Measurements from ENCODE around the gene GART.
A peak's percentile ranks its signal among the peaks of the same experiment; 100 is the strongest.
"Not testable (repeated sequence)": the region's sequence is repeated elsewhere in the genome, so short reads cannot be mapped to it uniquely, and the experiment has no call there.

GART gene

DNA sequence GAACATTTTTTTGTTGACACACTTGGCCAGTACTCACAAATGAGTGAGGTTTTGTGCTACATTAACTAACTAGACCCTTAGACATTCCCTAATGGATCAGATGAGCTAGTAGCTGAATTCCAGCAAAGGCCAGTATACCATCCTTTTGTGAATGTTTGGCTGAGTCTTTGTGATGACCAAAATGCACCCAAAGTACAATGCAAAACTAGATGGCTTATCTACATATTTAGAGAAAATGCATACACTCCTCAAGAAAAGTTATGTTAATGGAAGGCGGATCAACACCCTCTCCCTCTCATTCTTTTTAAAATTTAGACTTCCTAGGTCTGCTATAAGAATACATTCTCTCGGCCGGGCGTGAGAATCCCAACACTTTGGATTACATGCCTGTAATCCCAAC, 30.3 kb downstream of the GART start:
- DNase-seq, result no peak

DNA sequence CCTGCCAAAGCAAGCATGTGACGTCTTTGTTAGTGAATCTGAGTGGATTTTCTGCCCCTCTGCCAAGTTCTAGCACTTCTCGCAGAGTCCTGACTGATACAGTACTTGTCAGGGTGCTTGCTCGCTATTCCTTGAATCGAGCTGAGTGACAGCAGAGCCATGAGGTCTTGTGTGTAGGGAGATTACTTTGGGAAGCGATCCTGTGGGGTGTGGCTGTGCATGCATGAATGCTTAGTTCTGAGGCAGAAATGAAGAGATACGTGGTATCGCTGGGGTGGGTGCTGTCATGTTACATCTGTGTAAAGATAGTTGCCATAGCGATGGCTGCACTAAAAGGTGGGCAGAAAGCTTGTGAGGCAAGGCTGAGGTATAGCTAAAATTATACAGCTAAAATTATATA, 31.1 kb downstream of the GART start:
- no peak for DNase-seq

DNA sequence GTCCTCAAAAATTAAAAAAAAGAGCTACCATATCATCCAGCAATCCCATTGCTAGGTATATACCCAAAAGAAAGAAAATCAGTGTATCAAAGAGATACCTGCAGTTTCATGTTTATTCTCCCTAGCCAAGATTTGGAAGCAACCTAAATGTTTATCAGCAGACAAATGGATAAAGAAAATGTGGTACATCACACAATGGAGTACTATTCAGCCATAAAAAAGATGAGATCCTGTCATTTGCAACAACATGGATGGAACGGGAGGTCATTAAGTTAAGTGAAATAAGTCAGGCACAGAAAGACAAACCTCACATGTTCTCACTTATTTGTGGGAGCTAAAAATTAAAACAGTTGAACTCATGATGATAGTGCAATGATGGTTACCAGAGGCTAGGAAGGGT, 34.9 kb downstream of the GART start:
- DNase-seq, result not testable (repeated sequence)

DNA sequence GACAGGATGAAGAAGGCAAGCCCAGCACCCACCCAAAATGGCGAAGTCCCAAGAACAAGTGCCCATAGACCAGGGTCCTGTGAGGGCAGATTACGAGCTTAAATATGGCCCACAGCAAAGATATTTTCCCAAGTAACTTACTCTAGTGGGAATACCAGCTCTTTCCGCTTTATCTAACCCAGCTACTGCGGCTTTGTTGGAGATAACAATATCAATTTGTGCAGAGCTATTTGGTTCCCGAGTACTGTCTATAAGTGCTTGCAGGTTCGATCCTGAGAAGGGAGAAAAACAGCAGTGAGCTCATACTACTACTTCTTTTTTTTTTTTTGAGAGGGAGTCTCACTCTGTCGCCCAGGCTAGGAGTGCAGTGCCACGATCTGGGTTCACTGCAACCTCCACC, 36.1 kb downstream of the GART start:
- no peak for DNase-seq

DNA sequence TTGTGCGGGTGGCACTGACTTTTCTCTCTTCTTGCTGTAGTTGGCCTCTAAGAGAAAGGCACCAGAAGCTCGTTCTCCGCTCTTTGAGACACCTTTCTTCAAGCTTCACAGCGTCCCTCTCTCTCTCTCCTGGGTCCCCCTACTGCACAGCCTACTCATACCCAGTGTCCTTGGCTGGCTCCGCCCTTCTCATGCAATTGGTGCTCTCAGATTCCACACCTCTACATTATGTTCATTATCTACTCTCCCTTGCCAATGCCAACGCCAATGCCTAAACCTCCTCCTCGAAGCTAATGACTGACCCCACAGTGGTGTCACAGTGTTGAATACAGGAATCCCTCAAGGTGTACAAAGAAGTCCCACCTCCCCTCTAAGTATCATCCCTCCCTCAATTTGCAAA, 45.6 kb downstream of the GART start:
- DNase-seq, result no peak

DNA sequence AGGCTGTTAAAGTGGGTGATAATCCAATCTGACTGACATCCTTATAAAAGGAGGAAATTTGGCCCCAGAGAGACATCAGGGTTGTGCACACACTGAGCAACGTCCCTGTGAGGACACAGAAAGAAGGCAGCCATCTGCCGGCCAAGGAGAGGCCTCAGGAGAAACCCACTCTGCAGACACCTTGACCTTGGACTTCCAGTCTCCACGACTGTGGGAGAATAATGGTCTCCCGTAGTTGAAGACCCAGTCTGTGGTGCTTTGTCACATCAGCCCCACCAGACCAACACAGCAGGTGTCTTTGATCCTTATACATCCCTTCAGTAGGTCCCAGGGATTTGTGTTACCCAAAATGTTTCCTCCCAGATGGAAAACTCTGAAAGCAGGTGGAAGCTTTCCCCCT, 46.2 kb downstream of the GART start:
- DNase-seq, result no peak

DNA sequence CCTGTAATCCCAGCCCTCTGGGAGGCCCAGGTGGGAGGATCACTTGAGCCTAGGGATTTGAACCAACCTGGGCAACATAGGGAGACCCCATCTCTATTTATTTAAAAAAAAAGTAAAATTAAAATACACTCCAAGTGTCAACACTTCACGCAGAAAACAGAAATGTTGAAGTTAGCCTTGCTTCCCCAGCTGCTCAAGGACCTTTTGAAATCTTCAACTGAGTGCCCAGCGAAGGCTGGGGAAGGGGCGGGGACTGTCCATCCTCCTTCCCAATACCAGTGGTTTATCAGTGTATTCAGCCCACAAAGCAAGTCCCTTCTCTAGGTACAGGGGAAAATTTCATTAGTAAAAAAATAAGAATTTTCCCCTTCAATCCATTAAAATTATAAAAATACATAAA, 48.2 kb downstream of the GART start:
- DNase-seq, result no peak

DNA sequence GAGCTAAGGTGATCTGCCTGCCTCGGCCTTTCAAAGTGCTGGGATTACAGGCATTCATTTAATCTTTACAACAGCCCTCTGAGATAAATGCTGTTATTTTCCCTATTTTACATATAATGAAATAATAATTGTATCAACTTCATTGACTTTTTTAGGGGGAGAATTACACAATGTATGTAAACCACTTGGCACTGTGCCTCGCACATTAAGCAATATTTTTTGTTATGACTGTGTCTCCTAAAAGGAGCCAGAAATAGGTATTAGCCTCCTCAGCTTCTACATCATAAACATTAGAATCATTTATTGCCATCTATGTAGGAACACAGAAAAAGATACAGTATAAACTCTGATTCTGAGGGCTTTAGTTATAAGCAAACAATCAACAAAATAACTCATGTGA, 49.3 kb downstream of the GART start:
- DNase-seq, result no peak

DNA sequence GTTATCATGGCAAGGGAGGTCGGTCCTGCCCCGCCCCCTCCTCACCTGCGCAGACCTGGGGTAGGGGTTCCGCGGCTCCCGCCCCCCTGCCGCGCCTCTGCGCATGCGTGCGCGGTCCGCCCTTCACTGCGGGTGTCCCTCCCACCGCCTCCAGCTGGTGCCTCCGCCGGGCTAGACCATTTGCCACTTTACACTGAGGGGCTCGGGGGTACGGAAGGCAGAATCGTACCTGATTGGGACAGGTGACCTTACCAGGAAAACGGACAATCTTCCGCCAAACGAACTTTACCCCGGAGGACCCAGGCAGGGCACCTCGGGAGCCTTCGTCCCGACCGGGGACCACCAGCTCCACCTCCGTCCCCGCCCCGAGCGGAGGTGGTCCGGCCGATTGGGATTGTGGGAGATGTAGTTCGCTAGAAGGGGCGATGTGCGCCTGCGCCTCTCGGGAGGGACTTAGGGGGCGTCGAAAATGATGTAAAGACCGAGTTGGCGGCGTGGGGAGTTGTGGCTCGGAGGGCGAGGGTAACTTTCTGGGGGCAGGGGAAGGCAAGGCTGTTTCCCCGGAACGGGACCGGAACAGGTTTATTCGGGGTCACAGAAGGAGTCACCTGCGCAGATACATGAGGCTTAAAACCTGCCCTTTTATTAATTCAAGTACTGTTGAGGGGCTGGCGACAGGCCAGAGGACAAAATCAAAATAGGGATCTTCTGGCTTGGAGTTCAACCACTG, 50.4 kb downstream of the GART start, which contains the start of gene DNAJC28:
Gene DNAJC28, minus strand, starts transcription at position 344 of the 730 bp plus-strand sequence. CDS start 2,323 bp downstream, outside the sequence.
- DNase-seq, result peak; percentile 93

DNA sequence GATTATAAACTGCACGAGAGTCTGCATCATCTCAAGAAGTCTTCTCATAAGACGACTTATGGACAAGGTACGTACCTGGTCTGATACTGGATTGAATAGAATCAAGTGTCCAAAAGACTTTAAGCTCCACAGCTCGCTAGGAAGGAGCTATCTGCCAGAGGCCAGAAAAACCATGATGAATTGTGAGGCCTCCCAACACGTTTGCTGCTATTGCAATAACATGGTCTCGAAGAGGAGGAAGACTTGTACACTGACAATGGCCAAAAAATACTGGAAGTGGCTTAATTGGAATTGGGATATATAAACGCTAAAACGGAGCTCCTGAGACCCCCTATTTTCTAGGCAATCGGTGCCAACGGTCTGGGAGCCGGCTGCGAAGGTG, 50.9 kb downstream of the GART start:
- DNase-seq, result no peak

DNA sequence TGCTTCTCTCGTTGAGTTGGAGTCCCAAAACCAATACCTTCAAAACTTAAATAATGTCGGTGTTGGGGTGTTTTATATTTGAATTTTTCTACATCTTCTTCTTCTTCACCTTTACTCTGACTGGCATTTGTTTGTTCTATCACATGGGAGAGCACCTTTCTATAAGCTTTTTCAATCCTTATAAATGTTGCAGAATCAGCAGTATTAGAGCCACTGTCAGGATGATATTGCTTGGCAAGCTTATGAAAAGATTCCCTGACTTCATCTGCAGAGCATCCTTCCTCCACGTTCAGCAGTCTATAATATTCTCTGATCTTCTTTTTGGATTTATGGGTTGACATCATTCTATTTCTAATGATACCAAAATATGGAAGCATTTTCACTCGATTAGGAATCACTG, 53.0 kb downstream of the GART start:
- DNase-seq, result no peak

DNA sequence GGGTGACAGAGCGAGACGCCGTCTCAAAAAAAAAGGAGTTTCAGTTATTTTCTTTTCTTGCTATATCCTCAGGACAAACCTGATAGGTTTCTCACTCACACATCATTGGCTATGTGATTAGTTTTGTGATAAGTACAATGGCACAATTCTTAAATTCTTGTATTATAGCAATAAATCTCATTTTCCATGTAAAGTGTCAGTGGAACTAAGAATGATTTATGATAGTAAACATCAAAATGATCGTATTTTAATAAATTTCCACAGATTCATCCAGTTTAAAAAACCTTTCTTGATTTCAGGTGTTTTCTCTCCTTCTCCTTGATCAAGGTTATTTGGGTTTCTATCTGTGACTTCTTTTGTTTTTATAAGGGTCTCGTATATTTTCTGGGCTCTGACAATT, 53.9 kb downstream of the GART start:
- DNase-seq, result no peak

DNA sequence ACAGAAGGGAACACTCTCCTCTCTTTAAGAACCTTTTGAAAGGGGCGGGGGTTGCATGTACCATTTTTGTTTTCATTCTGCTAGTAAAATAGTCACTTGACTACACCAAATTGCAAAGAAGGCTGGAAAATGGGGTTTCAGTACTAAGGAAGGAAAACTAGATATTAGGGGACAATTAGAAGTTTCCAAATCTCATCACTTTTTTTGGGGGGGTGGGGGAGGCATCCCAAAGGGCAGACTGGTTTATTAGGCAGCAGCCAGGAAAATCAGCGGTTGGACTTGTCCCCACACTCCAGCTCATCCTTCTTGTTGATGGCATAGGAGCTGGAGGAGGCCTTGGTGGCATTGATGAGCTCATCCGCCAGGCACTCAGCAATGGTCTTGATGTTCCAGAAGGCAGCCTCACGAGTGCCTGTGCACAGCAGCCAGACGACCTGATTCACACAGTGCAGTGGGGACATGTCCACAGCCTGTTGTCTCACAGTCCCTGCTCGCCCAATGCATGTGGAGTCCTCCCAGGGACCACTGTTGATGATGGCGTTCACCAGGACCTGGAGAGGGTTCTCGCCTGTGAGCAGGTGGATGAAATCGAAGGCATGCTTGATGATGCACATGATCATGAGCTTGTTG, 60.5 kb downstream of the GART start:
- DNase-seq, result no peak

DNA sequence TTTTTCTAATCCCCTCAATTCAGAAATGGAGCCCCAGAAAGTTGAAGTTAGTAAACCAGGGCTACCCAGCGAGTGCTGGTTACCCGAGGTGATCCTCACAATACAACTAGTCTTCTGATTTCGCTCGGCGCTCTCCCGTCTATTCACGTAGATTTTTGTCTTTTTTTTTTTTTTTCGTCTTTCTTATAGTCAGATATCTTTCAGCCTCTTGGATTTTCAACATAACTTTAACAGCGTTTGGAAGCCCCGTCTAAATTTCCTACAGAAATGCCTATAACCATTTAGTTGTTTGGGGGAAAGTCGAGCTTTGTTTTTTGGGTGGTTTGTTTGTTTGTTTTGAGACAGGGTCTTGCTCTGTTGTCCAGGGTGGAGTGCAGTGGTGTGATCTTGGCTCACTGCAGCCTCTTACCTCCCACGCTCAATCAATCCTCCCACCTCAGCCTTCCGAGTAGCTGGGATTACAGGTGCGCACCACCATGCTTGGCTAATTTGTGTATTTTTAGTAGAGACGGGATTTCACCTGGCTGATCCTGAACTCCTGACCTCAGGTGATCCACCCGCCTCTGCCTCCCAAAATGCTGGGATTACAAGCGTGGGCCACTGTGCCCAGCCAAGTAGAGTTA, 61.3 kb downstream of the GART start:
- DNase-seq, result no peak

DNA sequence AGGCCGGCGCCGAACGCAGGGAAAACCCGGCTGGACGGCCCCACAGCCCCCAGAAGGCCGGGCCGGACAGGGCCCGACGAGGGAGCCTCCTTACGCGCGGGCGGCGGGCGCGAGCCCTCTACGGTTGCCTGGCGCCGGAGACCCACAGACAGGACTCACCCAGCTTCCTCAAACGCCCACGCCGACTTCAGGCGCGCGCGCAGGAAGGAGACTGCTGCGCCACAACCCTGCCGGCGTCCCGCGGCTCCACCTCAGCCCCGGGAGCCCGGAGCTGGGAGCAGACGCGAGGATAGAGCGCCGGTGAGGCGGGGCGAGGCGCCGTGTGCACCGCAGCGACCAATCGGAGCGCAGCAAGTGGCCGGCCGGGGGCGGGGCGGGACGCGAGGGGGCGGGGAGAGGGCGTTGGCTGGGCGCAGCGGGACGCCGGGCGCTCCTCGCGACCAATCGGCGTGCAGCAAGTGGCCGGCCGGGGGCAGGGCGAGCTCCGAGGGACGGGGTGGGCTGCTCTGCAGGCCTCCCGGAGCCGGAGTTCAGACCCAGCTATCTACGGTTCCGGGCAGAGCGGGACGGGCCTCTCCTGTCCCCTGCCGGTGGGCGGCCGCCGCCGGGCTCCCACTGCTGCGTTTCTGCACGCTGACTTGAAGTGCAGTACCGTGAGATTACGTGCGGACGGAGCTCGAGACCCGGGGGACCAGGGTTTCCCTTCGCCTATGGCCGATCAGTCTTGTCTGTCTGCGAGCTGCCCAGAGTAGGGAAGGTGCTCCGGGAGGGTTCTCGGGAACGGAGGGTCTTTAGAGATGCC, 62.0 kb downstream of the GART start, which contains the start of gene TMEM50B:
Gene TMEM50B, minus strand, starts transcription at position 296 of the 802 bp plus-strand sequence. CDS start 11,089 bp downstream, outside the sequence.
- peak; percentile 96 to 97 for DNase-seq

DNA sequence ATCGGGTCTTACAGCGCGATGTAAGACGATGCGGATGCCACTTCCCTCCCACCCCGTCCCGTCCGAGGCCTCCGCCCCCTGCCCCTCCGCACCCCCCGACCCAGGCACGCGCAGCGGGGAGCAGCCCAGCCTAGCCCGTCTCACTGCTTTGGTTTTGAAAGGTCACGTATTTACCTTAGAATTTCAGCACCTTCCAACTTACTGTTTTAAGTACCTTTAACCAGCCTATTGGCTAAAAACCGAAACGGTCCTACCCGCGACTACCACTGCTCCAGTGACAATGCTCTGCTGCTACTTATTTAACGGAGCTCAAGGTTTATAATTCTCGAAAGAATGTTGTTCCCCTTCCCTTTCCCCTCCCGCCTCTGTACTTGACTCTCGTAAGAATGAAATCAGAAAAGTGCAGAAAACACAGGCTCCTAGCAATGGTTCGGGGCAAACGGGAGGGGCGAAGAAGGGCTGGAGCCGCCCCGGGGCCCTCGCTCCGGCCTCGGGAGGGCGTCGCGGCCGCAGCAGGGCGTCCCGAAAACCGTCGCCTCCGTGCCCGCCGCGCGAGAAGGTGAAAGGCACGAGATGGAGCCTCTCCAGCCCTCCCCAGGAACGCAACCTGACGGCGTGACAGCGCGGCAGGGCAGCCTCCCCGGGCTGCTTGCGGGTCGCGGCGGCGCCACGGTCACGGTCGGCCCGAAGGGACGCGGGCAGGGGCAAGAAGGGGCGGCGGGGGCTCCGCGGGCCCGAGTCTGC, 62.8 kb downstream of the GART start:
- DNase-seq, result peak; percentile 23 to 27

DNA sequence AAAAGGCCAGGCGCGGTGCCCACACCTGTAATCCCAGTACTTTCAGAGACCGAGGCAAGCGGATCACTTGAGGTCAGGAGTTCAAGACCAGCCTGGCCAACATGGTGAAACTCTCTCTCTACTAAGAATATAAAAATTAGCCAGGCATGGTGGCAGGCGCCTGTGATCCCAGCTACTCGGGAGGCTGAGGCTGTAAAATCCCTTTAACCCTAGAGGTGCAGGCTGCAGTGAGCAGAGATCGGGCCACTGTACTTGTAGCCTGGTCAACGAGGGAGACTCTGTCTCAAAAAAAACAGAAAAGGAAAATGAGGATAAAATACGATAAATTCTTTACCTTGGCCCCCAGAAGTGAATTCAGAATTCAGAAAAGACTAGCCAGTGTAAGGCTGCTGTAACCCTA, 63.7 kb downstream of the GART start:
- no peak for DNase-seq

DNA sequence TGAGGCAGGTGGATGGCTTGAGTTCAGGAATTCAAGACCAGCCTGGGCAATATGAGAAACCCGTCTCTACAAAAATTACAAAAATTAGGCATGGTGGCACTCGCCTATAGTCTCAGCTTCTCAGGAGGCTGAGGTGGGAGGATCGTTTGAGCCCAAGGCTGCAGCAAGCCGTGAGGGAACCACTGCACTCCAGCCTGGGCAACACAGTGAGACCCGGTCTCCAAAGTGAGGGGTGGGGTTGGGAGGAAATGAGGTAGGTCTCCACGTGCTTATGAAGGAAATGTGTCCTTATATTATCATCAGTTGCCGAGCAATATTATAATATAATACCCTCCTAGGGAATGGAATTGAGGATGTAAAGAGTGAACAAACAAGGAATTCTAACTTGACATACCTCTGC, 64.9 kb downstream of the GART start:
- DNase-seq, result no peak

DNA sequence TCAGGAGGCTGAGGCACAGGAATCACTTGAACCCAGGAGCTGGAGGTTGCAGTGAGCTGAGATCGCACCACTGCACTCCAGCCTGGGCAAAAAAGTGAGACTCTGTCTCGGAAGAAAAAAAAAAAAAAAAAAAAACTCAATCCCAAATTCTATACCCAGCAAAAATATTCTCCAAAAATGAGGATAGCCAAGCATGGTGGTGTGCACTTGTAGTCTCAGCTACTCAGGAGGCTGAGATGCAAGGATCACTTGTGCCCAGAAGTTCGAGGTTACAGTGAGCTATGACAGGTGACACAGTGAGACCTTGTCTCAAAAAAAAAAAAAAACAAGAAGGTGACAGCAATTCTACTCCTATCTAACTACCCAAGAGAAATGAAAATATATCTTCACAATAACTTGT, 68.6 kb downstream of the GART start:
- DNase-seq, result no peak

DNA sequence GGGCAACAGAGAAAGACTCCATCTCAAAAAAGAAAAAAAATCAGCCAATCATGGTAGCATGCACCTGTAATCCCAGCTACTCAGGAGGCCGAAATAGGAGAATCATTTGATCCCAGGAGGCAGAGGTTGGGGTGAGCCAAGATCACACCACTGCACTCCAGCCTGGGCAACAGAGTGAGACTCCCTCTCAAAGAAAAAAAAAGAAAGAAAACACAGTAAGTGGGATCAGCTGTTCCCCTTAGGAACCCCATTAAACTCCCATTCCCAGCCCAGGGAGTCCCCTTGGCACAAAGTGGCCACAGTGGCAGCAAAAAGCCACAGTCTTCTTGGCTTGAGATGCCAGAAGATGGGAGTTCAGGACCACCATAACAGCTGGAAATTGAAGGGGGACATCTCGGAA, 71.2 kb downstream of the GART start:
- DNase-seq, result no peak

DNA sequence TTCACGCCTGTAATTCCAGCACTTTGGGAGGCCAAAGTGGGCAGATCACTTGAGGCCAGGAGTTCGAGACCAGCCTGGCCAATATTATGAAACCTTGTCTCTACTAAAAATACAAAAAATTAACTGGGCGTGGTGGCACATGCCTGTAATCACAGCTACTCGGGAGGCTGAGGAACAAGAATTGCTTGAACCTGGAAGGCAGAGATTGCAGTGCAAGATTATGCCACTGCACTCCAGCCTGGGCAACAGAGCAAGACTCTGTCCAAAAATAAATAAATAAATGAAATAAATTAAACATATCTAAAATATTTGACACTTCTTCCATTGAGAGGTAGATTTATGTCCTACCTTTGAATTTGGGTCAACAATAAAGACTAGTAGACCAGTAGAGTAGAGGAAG, 72.7 kb downstream of the GART start:
- DNase-seq, result not testable (repeated sequence)

DNA sequence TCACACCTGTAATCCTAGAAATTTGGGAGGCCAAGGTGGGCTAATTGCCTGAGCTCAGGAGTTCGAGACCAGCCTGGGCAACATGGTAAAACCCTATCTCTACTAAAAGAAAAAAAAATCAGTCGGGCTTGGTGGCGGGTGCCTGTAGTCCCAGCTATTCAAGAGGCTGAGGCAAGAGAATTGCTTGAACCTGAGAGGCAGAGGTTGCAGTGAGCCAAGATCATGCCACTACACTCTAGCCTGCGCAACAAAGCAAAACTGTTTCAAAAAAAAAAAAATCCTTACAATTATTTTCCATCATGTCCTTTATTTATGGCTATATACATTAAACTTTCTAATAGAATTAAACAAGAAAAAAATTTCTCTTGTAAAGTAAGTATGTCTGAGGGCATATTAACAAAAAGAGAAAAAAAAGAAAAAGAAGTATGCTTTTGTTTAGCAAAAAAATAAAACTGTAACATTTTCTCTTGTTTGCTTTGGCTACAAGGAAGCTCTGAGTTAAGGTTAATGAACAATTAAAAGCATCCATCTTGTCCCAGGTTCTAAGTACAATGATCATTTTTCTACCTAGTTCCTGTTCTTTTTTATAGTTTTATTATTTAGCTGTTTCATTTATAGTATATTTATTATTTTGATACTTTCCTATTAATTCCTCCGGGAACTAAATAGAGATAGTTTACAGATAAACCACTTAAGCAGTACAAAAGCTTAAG, 80.2 kb downstream of the GART start:
- DNase-seq, result no peak

All from activated CD4-positive, alpha-beta T cell treated with anti-CD3 and anti-CD28 coated beads, Interleukin-2, amount 50 U/mL, for 4 hours (primary cell).